ENCODE measurements around the gene SIGLEC7.

The SIGLEC7 gene

GRCh38 chr19:51169283-51169918 lies 27.3 kb downstream of the SIGLEC7 start:
- DNase-seq, result peak; percentile 75

DNA sequence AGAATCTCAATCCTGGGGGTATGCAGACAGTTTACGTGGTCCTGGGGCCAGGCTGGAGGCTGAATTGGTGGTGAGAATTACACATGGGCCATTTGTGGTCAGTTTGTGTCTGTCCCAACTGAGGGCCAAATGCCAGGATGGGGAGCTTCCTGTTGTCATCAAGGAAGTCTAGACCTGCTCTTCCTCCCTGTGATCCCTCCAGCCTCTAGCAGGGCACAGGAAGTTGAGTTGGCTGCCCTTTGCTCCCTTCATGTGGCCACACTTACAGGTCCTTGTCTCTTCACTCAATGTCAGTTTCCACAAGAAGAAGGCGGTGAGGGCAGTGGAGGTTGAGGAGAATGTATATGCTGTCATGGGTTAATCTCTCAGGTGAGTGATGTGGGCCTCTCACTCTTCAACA lies 30.1 kb downstream of the SIGLEC7 start:
- DNase-seq, result no peak

DNA sequence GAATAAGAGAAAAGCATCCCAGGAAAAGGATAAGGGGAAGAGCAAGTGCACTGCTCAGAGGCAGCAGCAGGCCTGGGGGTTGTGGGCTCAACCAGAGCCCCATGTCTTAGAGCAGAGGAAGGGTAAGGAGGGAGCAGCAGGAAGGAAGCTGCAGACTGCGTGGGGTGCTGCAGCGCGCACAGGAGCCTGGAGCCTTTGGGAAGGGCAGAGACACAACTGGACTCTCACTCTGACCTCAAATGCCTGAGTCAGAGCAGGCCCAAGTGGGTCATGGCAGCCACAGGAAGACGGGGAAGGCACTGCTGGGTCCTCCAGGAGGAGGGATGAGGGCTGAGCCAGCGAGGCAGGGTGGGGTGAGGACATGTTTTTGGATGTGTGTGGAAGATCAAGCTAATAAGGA lies 31.6 kb downstream of the SIGLEC7 start:
- no peak for DNase-seq

- no peak for DNase-seq
These were observed 37.2 kb downstream of the SIGLEC7 start for GRCh38 chr19:51179256-51179655.

- DNase-seq, result no peak
These were observed 39.3 kb downstream of the SIGLEC7 start for GRCh38 chr19:51181377-51181912.

GRCh38 chr19:51181913-51182419 lies 39.9 kb downstream of the SIGLEC7 start:
- no peak for DNase-seq

GRCh38 chr19:51183629-51184028 lies 41.5 kb downstream of the SIGLEC7 start:
- no peak for DNase-seq

DNA sequence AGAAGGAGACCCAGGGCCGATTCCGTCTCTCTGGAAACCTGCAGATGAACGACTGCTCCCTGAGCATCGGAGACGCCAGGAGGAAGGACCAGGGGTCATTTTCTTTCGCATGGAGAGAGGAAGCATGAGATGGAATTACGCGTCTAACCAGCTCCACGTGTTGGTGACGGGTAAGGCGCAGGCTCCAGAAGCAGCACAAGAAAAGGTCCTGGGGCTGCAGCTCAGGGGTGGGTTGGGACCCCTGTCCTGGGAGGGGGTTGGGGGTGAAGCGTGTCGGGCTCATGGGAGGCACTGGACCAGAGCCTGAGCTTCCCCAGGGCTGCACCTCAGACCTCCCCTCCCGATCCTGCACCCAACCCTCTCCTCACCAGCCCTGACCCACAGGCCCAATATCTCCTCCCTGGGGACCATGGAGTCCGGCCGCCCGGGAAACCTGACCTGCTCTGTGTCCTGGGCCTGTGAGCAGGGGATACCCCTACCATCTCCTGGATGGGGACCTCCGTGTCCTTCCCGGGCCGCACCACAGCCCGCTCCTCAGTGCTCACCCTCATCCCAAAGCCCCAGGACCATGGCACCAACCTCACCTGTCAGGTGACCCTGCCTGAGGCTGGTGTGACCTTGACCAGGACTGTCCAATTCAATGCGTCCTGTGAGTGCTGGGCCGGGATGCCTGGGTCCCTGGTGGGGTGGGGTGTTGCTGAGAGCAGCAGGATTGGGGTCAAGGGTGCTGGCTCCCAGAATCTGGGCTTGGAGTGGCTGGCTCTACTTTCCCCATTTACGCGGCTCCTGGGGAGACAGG lies 43.2 kb downstream of the SIGLEC7 start:
- DNase-seq, result no peak

- DNase-seq, result no peak
These were observed 43.7 kb downstream of the SIGLEC7 start for GRCh38 chr19:51185868-51186215.

DNA sequence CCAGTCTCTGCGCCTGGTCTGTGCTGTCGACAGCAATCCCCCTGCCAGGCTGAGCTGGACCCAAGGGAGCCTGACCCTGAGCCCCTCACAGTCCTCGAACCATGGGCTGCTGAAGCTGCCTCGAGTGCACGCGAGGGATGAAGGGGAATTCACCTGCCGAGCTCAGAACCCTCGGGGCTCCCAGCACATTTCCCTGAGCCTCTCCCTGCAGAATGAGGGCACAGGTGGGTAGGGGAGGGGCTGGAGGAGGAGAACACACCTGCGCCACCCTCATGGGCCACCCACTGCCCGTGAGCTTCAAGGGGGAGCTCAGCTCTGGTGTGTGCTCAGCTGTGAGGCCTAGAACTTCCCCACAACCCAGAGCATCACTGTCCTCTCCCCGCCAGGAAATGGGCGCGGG lies 44.2 kb downstream of the SIGLEC7 start:
- no peak for DNase-seq

GRCh38 chr19:51187395-51188226 lies 45.5 kb downstream of the SIGLEC7 start:
- DNase-seq, result no peak

DNA sequence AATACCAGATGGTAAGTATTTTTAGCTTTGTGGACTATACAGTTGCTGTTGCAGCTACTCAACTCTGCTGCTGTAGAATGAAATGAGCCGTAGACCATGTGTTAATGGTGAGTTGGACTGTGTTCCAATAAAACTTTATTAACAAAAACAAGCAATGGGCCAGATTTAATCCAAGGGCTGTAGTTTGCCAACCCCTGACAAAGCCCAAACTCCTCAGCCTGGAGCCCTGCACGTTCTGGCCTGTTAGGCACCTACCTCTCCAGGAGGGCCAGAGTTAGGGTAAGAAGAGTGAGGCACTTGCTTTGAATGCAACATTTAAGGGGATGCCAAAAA lies 46.1 kb downstream of the SIGLEC7 start:
- DNase-seq, result no peak

- DNase-seq, result no peak
These were observed 50.6 kb downstream of the SIGLEC7 start for GRCh38 chr19:51192689-51193088.

DNA sequence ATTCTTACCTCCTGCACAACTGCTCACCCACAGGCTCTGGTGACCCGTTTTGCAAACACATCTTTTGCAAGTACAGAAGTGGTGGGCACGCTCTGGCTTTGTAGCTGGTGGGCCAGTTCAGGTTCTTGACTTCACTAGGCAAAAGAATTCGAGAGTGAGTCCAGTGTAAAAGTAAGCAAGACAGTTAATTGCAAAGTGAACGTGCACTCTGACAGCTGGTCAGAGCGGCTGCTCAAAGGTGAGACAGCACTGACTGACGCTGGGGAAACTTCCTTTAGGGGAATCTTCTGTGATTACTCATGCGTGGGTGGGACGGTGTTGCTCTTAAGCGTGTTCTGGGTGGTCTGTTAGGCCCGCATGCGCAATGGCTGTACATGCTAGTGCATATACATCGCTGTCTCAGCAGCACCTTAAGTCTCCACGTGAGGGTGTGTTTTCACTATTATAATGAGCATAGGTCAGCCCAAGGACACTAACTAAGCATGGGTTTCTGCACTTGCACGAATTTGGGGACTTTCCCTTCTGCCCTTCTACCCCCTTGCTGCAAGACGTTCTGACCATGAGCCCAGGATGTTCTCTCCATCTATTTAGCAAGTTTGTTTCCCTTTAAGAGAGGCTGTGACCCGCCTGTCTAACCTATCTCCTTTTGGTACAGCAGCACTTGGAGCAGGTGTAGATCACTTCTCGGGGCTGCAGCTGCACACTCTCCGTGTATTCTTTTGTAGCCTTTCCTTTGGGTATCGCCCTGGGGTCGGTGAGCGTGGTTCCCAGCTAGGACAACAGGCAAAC lies 52.6 kb downstream of the SIGLEC7 start:
- no peak for DNase-seq

- no peak for DNase-seq
These were observed 53.1 kb downstream of the SIGLEC7 start for GRCh38 chr19:51195316-51195586.

DNA sequence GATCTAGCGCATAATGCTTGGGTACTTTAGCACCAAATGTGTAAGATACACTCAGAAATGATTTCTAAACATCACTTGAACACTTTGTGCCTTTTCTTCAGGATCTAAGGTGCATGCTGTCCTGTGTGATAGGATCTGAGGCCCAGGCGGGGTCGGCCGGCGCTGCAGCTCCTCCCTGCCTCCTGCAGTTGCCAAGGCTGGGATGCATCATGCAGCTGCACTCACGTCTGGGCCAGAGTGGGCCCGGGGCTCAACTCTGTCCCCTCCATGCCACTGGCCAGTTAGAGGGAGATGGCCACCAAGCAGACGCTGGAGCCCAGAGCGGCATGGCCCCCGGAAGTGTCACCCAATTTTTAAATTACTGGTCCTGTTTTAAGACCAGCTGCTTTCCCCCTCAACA lies 53.5 kb downstream of the SIGLEC7 start:
- no peak for DNase-seq

DNA sequence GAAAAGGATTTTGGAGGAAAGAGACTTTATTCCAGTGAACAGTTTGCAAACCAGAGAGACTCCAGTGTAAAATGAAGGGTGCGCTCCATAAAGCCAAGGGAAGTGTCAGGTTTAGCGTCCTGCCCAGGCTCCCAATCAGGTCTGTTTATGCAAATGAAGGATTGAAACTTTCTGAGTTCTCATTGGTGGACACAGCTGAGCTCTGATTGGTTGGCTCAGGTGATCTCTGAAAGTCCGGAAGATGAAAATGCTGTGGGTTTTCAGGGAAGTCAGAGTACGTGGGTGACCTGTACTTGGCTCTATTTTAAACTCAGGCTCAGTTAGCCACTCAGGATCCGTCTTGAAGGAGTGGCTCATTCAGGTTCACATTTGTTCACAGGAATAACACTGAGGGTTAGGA lies 54.1 kb downstream of the SIGLEC7 start:
- no peak for DNase-seq

DNA sequence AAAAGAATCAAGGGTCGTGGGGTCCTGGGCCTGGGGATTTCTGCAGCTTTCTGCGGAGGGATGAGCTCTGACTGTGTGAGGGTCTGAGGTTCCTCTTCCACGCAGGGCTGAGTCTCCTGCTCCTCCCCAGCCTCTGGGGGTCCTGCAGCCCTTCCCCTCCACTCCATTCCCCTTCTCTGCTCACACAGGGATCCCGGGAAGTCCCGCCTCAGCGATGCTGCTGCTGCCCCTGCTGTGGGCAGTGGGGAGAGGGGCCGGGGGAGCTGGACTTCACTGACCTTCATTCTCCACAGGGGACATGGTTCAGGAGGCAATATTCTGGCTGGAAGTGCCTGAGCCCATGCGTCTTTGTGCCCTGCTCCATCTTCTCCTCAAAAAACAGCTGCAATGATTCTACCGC lies 56.5 kb downstream of the SIGLEC7 start:
- DNase-seq, result no peak

DNA sequence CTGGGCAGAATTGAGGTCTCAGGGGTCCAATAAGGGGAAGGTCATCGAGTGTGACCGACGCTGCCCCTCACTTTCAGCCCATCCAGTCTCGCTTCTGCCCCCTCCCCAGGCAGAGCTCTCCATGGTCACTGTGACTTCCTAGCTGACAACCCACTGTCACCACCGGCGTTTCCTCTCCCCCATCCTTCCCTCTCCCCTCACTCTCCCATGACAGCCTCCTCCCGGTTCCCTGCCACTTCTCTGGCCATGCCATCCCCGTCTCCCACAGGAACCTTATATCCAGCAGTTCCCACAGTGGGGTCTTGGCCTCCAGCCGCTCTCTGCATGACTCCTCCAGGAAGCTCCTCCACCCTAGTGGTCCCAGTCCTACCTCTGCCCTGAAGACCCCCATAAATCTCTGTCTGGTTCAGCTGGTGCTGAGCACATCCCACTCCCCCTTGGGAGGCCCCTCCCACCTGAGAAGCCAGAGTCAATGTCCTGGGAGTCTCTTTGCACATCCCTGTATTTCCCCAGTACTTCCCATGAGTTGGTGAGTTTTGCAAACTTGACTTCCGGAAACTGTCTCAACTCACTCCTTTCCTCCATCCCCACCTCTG lies 58.1 kb downstream of the SIGLEC7 start:
- DNase-seq, result no peak

- DNase-seq, result no peak
These were observed 59.6 kb downstream of the SIGLEC7 start for GRCh38 chr19:51201712-51202111.

All from CD4-positive, alpha-beta T cell treated with Interleukin-17A for 4 hours (primary cell).